HCEC 1CT (cell line): ENCODE measurements around the gene FMO1.
A peak's percentile ranks its signal among the peaks of the same experiment; 100 is the strongest.
"Not testable (repeated sequence)": the region's sequence is repeated elsewhere in the genome, so short reads cannot be mapped to it uniquely, and the experiment has no call there.

Source experiments
- DNase-seq: peaks from one replicate; pipeline ENCODE4 v3.0.0-alpha.2; 2017

Gene FMO1

DNA sequence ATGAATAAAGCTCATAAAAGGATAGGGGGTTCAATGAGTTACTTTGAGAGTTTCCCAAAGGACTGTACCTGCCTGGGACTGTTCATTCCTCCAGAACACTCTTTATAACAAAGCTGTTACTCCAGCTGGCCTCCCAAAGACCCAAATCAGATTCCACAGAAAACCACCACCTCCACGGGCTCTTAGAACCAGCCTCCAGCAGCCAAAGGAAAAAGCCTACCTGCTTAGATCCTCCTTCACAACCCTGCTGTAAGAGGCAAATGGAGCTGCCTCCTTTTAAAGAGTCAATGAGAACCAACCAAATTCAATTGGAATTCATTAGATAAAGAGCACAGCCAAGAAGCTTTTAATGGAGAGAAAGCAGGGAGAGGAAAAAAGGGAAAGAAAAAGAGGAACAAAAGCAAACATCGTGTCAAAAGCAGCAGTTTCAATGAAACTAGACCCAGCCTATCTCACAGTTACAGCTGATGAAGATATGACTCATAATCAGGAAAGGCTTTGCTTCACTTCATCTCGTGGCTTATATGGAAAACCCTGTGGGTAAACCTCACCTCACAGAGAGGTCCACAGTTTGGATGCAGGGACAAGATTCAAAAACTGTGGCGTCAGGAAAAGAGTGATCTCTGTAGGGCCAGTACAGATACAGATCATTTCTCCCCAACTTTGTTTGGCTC lies 37.9 kb downstream of the FMO1 start:
- DNase-seq, result peak; percentile 9

DNA sequence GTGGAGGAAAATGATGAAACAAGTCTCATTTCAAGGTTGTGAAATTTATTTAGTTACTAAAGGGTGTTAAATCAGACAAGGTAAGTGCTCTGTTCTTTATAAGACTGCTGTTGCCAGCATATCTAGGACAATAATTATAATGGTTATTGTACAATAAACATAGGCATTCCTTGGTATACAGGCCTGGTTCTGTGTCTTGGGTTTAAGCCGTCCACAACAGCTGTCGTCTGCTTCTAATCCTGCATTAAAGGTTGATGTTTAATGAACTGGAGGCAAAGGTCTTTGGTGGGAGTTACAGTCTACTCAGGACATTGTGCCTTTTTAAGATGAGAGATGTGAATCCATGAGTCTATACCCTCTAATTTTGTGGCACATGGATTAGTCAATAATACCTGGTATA lies 42.3 kb downstream of the FMO1 start:
- DNase-seq, result no peak

DNA sequence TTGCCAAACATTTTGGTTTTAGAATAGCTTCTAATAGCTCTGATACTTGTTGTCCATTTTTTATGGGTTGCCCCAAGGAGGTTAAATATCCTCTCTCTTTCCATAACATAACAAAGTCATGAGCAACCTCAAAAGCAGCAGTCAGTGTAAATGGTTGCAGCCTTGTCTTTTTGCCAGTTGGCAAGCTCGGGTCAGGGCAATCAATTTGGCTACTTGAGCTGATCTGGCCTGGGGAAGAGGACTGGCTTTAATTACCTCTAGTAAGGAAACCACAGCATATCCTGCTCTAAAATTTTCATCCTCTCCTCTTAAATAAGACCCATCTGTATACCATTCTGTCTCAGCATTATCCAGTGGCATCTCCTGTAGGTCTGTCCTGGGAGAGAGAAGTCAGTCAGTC lies 44.5 kb downstream of the FMO1 start:
- DNase-seq, result no peak

DNA sequence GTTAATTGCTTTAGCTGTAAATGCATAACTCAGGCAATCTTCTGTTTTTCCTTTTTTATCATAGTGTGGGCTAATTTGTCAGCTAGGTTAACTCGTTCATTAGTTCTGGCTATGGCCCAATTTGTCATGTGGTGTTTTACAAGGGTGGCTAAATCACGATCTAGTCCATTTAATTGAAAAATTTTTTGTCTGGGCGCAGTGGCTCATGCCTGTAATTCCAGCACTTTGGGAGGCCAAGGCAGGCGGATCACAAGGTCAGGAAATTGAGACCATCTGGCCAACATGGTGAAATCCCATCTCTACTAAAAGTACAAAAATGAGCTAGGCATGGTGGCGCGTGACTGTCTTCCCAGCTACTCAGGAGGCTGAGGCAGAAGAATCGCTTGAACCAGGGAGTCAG lies 47.1 kb downstream of the FMO1 start:
- DNase-seq, result not testable (repeated sequence)

DNA sequence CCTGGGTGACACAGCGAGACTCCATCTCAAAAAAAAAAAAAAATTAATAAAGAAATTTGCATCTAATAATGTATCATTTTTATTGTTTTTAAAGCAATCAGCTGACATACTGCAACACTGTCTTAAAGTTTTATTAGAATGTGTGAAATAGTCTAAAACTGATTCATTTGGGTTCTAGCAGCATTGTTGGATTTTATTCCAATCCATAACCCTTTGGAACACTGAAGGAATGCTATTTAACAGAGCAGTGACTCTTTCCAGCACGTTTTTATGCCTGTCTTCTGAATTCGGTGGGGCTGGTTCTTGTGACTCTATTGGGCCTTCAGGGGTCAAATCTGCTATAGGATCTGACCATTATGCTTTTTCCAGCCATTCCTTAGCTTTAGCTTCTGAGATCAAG lies 47.5 kb downstream of the FMO1 start:
- no peak for DNase-seq

DNA sequence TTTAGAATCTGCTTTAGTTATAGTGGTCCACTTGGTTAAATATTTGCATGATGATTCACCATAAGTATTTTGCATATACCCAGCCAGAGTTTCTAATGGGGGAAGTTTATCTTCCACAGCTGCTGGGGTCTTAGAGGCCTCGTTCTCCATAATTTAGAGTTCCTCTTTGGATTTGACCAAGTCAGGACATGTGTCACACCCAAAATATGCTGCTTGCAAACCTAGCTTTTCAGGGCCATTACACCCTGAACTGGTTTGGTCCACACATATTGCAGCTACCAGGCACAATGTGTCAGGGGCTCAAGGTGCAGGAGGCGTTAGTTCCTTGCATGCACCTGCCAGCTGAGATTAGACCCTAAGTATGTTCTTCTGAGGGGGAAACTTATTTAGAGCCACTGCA lies 48.6 kb downstream of the FMO1 start:
- no peak for DNase-seq

DNA sequence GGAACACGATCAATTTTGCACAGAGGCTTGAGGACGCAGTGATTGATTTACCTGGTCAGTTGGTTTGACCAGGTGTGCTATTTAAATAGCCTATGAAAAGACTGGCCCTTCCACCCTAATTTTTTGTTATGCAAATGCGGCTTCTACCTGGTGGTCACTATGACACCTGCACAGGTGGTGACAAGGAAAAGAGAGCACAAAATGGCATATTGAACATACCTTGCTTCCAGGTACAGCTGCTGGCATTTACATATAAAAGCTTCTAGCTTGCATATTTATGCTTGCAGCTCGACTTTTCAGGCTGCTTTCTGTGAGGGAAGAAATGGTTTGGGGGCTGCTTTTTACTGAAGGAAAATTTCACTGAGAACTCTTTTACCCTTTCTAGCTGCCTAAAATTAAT lies 50.4 kb downstream of the FMO1 start:
- DNase-seq, result no peak

DNA sequence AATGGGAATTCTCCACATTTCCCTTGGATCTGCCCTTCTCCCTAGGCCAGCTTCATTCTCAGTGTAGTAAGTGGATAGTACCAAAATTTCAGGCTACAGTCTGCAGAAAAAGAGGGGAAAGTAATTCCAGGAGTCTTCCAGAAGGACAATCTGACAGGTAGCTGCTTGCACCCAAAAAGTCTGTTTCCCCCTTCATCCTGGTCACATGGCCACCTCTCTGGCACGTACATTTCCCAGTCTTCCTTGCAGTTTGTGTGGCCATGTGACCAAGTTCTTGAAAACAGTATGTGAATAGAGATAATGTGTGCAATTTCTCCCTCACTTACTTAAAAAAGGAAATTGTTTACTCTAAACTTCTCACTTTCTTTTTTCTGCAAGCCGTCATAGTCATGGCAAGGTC lies 51.0 kb downstream of the FMO1 start:
- DNase-seq, result no peak

DNA sequence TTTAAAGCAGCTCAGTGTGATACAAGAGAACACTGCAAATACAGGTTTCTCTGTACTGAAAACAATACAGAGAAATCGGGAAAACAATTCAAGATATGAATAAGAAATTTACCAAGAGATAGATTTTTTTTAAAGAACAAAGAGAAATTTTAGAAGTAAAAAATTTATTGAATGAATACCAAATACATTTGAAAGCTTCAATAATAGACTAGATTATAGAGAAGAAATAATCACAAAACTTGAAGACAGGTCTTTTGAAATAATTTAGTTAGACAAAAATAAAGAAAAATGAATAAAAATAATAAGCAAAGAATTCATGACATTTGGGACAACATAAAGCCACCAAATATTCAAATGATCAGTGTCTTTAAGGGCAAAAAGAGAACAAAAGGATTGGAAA lies 52.1 kb downstream of the FMO1 start:
- DNase-seq, result no peak

DNA sequence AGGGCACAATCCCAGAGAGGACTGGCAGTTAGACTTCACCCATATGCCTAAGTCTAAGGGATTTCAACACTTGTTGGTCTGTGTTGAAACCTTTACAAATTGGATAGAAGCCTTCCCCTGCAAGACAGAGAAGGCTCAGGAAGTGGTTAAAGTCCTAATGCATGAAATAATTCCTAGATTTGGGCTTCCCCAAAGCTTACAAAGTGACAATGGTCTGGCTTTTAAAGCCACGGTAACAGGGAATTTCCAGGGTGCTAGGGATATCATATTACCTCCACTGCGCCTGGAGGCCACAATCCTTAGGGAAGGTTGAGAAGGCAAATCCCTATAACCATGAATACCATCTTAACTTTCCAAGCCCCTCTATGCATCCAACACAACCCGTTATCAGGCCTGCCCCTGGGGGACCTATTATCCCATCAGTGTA lies 62.4 kb downstream of the FMO1 start:
- no peak for DNase-seq

DNA sequence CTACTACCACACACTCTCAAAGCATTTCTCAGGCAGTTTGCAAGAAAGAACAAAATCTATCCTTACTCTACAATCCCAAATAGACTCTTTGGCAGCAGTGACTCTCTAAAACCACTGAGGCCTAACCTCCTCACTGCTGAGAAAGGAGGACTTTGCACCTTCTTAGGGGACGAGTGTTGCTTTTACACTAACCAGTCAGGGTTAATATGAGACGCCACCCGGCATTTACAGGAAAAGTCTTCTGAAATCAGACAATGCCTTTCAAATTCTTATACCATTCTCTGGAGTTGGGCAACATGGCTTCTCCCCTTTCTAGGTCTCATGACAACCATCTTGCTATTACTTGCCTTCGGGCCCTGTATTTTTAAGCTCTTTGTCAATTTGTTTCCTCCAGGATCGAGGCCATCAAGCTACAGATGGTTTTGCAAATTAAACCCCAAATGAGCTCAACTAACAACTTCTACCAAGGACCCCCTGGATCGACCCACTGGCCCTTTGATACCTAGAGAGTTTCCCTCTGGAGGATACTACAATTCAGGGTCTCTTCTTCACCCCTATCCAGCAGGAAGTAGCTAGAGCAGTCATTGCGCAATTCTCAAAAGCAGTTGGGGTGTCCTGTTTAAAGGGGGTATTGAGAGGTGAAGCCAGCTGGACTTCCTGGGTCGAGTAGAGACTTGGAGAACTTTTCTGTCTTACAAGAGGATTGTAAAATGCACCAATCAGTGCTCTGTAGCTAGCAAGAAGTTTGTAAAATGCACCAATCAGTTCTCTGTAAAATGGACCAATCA lies 63.7 kb downstream of the FMO1 start:
- no peak for DNase-seq

DNA sequence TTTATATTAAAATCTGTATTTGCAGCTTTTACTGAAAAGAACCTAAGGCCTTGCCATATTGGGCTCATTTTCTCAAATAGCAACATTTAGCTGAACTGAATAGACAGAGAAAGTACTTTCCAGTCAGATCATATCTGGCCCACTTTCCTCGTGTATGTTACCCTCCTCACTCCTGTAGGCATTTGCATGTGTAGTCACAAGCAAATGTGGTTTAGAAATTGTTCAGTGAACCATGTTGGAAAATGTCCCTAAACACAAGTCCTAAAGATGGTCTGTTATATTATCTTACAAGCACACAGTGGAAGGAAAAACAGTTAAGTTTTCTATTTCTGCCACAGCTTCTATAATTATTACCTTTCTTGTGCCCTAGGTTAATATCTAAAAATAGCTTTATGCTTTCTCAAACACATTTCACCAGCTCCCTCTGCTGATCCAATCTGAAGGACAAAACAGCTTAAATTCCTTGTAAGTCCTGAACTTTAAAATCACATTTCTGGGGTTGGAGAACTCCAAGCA lies 65.1 kb downstream of the FMO1 start:
- DNase-seq, result no peak

DNA sequence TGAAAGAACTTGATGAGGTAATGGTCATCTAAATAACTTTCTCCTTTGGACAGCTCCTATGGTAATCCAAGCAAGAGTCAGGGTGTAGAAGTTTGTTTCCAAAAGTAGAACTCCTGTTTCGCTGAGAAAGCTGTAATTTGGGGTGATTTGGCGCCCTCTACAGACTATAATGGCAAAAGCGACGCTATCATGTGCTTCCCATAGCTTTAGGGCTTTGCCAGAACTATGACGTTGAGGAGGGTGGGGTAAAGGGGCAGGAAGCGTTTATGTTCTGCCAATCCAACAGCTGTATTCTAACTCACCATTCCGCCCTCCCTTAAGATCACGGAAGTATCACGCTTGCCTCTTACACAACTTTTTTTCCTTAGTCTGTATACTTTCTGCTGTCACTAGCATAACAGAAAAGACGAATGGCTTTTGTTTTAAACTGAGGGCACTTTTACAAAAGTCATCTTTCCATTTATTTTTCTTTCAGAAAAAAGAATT lies 65.6 kb downstream of the FMO1 start, which contains the start of gene FMO4:
Gene FMO4 (plus strand): TSS at position 349 of the 486 bp plus-strand sequence. CDS start 5,643 bp downstream, outside the sequence.
- peak; percentile 99 for DNase-seq

DNA sequence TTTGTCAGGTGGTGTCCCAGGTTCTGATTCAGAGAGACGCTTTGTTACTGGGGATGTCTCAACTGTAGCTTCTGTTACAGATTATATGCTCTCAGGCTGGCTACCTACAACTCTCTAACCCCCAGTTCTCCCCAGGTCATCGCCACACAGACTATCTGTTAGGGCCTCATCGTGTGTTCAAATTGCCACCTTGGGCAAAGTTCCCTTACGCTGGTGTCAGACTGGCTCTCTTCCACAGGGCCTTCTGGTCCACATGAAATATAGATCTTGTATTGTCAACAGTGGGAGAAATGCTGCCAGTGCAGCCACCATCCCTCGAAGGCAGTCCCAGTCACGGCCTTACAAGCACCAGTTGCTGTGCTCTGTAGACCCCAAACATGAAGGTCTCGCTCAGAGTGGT lies 81.0 kb downstream of the FMO1 start:
- DNase-seq, result no peak

DNA sequence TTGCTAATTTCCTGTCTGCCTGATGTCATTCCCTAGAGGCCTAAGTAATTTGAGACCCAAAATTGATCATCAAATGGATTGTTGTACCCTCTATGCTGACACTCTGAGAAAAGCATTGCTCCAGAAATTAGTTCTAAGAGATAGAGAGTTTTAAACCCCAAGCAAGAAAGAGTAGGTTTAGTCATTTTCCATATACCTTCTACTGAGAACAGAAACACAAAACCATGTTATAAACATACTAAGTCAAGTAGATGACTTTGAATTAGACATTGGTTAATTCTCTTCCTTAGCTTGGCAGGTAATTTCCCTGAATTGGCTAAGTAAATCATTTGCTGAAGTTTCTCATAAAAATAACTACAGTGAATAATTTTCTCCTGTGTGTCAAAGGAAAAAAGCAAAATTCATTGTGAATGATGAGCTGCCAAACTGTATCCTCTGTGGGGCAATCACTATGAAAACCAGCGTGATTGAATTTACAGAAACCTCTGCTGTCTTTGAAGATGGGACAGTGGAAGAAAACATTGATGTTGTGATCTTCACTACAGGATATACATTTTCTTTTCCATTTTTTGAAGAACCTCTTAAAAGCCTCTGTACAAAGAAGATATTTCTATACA lies 85.8 kb downstream of the FMO1 start:
- no peak for DNase-seq
